Thyroid gland (tissue), 4 donors: ENCODE measurements around the gene FADD. TPM values are rescaled to one million over a fixed set of nuclear protein-coding genes. Genes with fewer than 3 reads are reported as not detected.

Source experiments
- DNase-seq, 2 donors: peaks; one replicate each; pipeline ENCODE4 v3.0.0-alpha.2; 2019
- H3K27ac ChIP-seq, 3 donors: fragments of 200-600 bp; sonication (generic); 1 replicate in 2 of 3; 2 replicates in 1 of 3; pipeline ENCODE4 v1.5.1; 2016 to 2019; ENCODE audit warnings: mild to moderate bottlenecking in 1 of 3, moderate library complexity in 1 of 3
- H3K27me3 ChIP-seq: fragments of 200-600 bp; sonication (generic); one replicate; pipeline ENCODE4 v1.5.1; 2019
- H3K36me3 ChIP-seq, 2 donors: fragments of 200-600 bp; sonication (generic); one replicate each; pipeline ENCODE4 v1.5.1; 2016 to 2019
- H3K4me1 ChIP-seq, 2 donors: fragments of 200-600 bp; sonication (generic); one replicate each; pipeline ENCODE4 v1.5.1; 2017 to 2019
- H3K4me3 ChIP-seq, 3 donors: fragments of 200-600 bp; sonication (generic); replicated peaks in 1 of 3; 1 replicate in 2 of 3; 2 replicates in 1 of 3; pipeline ENCODE4 v1.5.1; 2016; ENCODE audit warnings: mild to moderate bottlenecking in 1 of 3
- H3K9me3 ChIP-seq: fragments of 200-600 bp; sonication (generic); one replicate; pipeline ENCODE4 v1.5.1; 2017
- POLR2A ChIP-seq, 2 donors: fragments of 450-650 bp; IDR thresholded peaks; one replicate each; pipeline ENCODE4 v1.6.1; 2017; ENCODE audit warnings: antibody characterized with exemption in 2 of 2, mild to moderate bottlenecking in 2 of 2, moderate library complexity in 1 of 2
- WGBS, 2 donors: methylation state at CpG; one replicate each; pipeline ENCODE4 v1.1.5; 2017; 5-methylcytosine and 5-hydroxymethylcytosine counted together
- intact Hi-C: fragments of 100-400 bp; cut with DNase I; formaldehyde crosslinking; loops from one replicate; pipeline ENCODE4 v1.15.1; 2023
- total RNA-seq, 4 donors: library from RNA; depleted of rRNA; stranded (reverse); fragments of >200 nt; gene quantifications; one replicate each; pipeline ENCODE4 v1.2.3, GENCODE V29; 2016
- TF ChIP-seq, protein P1 (sequence below), 6 experiments: fragments of 200-600 bp in 3 of 6; fragments of 450-650 bp in 3 of 6; sonication (generic) in 3 of 6; IDR thresholded peaks; one replicate each; pipeline ENCODE4 v1.5.1; 2016 to 2019; ENCODE audit warnings: antibody characterized with exemption in 6 of 6, mild to moderate bottlenecking in 2 of 6, inconsistent platforms in 1 of 6, moderate library complexity in 1 of 6

FADD gene
- total RNA-seq, 4 donors from 2014 or later, result 18.1 to 32.6 (median 21.1) TPM

DNA sequence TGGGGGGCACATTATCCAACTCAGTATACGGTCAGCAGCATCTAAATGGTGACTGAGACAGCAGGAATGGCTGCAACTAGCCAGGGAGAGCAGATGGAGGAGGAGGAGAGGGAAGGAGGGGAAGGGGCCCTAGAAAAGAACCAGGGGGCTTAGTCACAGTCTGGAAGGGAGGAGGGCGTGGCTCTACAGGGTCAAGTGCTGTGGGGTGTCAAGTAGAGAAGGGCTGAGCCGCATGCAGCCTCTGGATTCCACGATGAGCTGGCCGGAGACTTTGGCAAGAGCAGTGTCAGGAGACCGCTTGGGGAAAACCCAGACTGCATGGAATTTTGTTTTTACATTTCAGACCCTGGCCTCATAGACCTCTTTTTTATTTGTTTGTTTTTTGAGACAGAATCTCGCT is 41.6 kb downstream of the FADD start:
- DNase-seq, result no peak
- Histone ChIP-seq H3K36me3 (no peaks in the 10 kb centered on the region), H3K27me3 (no peaks in the 10 kb centered on the region), H3K9me3 (no peaks in the 10 kb centered on the region), H3K4me3 (no peak overlapping the region), H3K27ac (no peak overlapping the region), H3K4me1 (no peaks in the 10 kb centered on the region)
- intact Hi-C loops, result no loop called here
- TF ChIP-seq, protein P1, sequence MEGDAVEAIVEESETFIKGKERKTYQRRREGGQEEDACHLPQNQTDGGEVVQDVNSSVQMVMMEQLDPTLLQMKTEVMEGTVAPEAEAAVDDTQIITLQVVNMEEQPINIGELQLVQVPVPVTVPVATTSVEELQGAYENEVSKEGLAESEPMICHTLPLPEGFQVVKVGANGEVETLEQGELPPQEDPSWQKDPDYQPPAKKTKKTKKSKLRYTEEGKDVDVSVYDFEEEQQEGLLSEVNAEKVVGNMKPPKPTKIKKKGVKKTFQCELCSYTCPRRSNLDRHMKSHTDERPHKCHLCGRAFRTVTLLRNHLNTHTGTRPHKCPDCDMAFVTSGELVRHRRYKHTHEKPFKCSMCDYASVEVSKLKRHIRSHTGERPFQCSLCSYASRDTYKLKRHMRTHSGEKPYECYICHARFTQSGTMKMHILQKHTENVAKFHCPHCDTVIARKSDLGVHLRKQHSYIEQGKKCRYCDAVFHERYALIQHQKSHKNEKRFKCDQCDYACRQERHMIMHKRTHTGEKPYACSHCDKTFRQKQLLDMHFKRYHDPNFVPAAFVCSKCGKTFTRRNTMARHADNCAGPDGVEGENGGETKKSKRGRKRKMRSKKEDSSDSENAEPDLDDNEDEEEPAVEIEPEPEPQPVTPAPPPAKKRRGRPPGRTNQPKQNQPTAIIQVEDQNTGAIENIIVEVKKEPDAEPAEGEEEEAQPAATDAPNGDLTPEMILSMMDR (IDR thresholded peaks at IDR 0.05), result no peak
- TF ChIP-seq POLR2A (IDR thresholded peaks at IDR 0.05), result no peak
- 70 to 72% methylated on average over 7 of the region's 7 CpGs for WGBS, 2 donors

DNA sequence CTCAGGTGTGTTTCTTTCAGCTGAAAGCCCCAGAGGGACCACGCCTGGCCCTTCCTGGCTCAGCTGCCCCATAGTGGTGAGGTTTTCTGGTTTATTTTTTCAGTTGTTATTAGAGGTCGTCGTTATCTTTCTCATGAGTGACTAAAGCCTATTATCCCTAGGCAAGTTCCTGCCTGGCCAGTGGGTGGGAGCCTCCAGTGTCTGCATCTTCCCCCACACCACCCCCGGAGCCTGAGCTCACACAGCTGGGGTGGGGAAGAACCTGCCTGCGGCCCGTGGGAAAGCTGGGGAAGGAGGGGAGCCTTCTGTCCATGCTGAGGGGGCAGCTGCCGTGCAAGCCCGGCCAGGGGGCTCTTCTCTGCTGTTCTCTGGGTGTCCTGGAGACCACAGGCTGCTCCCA is 43.1 kb downstream of the FADD start:
- intact Hi-C loops, result no loop called here
- Histone ChIP-seq H3K36me3 (no peaks in the 10 kb centered on the region), H3K27me3 (no peaks in the 10 kb centered on the region), H3K4me3 (no peak overlapping the region), H3K4me1 (no peaks in the 10 kb centered on the region), H3K27ac (no peak overlapping the region), H3K9me3 (no peaks in the 10 kb centered on the region)
- no peak for DNase-seq
- 55 to 60% methylated on average over 8 of the region's 8 CpGs for WGBS, 2 donors
- no peak for TF ChIP-seq POLR2A (IDR thresholded peaks at IDR 0.05)
- TF ChIP-seq, protein P1 (IDR thresholded peaks at IDR 0.05), result no peak

DNA sequence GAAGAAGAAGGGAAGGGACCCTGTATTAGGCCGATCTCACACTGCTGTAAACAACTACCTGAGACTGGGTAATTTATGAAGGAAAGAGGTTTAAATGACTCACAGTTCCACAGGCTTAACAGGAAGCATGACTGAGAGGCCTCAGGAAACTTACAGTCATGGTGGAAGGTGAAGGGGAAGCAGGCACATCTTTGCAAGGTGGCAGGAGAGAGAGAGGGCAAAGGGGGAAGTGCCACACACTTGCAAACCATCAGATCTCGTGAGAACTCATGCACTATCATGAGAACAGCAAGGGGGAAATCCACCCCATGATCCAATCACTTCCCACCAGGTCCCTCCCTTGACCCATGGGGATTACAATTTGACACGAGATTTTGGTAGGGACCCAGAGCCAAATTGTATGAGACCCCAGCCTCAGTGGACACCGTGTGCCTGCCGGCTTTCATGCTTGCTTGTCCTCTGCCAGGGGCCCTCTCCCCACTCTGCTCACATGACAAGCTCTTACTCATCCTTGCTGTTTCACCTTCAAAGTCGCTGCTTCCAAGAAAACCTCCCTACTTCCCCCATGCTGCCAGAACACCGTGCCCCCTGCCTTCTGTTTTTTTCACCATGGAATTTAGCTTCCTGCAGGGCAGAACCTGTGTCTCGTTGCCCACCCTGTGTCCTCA is 44.1 kb downstream of the FADD start:
- 57 to 79% methylated on average over 8 of the region's 8 CpGs for WGBS, 2 donors
- no peaks in the 10 kb centered on the region for H3K9me3 ChIP-seq
- intact Hi-C loops, result no loop called here
- H3K27ac ChIP-seq, result no peak overlapping the region
- TF ChIP-seq POLR2A (IDR thresholded peaks at IDR 0.05), result no peak
- TF ChIP-seq, protein P1 (IDR thresholded peaks at IDR 0.05), result no peak
- H3K27me3 ChIP-seq, result no peaks in the 10 kb centered on the region
- H3K36me3 ChIP-seq, result no peaks in the 10 kb centered on the region
- no peak overlapping the region for H3K4me3 ChIP-seq
- no peak for DNase-seq
- no peaks in the 10 kb centered on the region for H3K4me1 ChIP-seq

DNA sequence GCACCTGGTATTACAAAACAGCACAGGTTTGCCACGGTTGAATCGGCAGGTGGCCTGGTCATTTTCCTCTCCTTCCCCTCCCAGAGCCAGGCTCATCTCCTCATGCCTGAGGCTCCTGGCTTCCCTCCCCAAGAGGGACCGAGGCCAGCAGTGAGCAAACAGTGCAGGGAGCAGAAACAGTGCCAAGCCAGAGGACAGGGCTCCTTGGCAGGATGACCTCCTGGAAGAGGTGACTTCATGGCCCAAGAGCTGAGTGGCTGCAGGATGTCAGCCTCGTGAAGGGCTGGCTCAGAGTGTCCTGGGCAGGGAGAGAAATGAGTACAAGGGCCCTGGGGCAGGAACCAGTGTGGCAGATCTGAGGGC is 44.6 kb downstream of the FADD start:
- no peak for TF ChIP-seq POLR2A (IDR thresholded peaks at IDR 0.05)
- TF ChIP-seq, protein P1 (IDR thresholded peaks at IDR 0.05), result no peak
- H3K27me3 ChIP-seq, result no peaks in the 10 kb centered on the region
- intact Hi-C loops, result no loop called here
- H3K9me3 ChIP-seq, result no peaks in the 10 kb centered on the region
- no peak overlapping the region for H3K4me3 ChIP-seq
- no peaks in the 10 kb centered on the region for H3K4me1 ChIP-seq
- no peaks in the 10 kb centered on the region for H3K36me3 ChIP-seq
- peak; percentile 8 to 47 for DNase-seq
- no peak overlapping the region for H3K27ac ChIP-seq
- 13 to 40% methylated on average over 2 to 4 of the region's 4 CpGs for WGBS, 2 donors

DNA sequence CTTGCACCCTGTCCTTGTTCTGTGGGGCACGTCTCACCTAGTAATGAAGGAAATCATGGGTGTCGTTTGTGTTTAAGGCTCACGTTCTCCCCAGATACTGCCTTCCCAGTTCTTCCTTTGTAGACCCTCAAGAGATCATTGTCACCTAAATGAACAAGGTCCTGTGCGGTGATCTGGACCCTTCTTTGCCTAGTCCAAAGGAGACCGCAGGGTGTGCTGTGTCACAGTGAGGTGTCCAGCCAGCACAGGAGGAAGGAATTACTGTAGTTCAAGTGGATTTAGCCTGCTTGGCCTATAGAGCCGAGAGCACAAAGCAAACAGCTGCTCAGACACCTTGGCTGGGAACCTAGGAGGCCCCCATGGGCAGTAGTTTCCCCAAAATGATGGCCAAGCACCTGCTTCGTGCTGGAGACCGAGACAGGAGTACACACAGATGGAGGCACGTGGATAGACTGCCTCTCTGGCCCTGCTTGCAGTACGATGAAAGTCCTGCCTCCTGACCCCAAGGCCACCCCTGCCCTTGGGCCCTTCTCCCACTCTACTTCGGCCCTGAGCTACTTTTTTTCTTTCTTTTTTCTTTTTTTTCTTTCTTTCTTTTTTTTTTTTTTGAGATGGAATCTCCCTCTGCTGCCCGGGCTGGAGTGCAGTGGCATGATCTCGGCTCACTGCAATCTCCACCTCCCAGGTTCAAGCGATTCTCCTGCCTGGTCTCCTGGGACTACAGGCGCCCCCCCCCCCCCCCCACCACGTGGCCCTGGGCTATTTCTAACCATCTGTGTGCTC is 48.0 kb downstream of the FADD start:
- WGBS, 2 donors, result 61 to 65% methylated on average over 13 to 15 of the region's 16 CpGs
- H3K9me3 ChIP-seq, result no peaks in the 10 kb centered on the region
- H3K27ac ChIP-seq, result no peak overlapping the region
- H3K36me3 ChIP-seq, result no peaks in the 10 kb centered on the region
- H3K4me1 ChIP-seq, result no peaks in the 10 kb centered on the region
- peak in 1 of 2 donors; percentile 7 for DNase-seq
- intact Hi-C loops, result no loop called here
- H3K4me3 ChIP-seq, result no peak overlapping the region
- TF ChIP-seq, protein P1 (IDR thresholded peaks at IDR 0.05), result no peak
- no peak for TF ChIP-seq POLR2A (IDR thresholded peaks at IDR 0.05)
- no peaks in the 10 kb centered on the region for H3K27me3 ChIP-seq
